HK-2 (cell line): Measurements from ENCODE around the gene ATF3.
"Not testable (repeated sequence)": the region's sequence is repeated elsewhere in the genome, so short reads cannot be mapped to it uniquely, and the experiment has no call there.

Experiments used
- DNase-seq: peaks from one replicate; pipeline ENCODE4 v3.0.0-alpha.2; 2018; ENCODE audit not compliant: unreplicated experiment

ATF3 gene

DNA sequence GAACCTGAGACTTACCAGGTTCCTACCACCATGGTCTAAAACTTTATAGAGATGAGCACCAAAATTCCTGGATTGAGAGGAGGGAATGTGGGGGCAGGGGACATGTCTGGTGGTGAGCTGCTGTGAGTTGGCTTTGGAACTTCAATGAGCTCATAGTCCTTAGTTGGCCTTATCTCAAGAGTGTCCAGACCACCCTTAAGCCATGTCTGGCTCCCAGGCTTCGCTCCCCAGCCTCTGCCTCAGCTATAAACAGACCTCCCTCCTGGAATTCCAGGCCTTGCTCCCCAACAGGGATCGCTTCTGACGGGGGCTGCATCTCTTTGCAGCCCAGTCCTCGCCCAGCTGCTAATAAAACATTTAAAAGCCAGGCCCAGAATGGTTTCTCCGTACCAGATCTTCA is 19.5 kb downstream of the ATF3 start:
- DNase-seq: no peak

- no peak for DNase-seq
These were observed 20.4 kb downstream of the ATF3 start for GRCh38 chr1:212628813-212629415.

GRCh38 chr1:212629450-212630157 is 21.0 kb downstream of the ATF3 start:
- DNase-seq: no peak

- DNase-seq: peak; percentile 72
These were observed 21.8 kb downstream of the ATF3 start for GRCh38 chr1:212630158-212630900.

- DNase-seq: no peak
These were observed 24.6 kb downstream of the ATF3 start for GRCh38 chr1:212633161-212633560.

DNA sequence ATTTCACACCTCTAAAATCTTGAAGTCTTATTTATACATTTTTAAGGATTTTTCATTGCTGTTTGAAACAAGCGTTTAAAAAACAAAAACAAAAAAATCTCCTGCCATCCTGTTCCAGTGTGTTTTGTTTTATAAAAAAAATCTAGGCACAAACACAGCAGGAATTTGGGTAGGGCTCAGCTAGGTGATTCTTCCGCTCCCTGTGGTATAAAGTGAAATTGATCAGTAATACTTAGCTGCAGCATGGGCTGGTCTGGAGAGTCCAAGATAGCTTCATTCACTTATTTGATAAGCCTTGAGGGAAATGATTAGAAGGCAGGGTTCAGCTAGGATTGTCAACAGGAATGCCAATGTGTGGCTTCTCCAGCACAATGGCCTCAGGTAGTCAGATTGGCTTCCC is 25.7 kb downstream of the ATF3 start:
- no peak for DNase-seq

DNA sequence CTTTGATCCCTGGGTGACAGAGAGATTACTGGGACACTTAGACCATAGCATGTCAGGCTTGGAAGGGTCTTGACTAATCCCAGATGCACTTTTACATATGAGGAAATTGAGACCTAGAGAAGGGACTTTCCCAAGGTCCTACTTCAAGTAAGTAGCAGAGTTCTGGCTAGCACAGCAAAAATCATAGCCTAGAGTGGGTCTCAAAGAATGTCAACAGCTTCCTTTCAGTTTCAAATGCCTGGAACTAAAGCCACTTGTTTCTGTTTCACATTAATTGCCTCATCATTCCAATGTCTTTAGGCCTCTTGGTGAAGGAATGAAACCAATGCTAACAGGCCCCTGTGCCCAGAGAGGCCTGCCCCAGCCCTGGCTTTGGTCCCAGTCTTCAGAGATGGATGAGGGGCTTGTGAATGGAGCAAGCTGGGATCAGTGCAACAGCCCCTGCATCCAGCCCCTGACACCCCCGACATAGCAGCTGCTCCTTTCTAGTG is 26.6 kb downstream of the ATF3 start:
- DNase-seq: no peak

GRCh38 chr1:212637902-212638301 is 29.3 kb downstream of the ATF3 start:
- no peak for DNase-seq

DNA sequence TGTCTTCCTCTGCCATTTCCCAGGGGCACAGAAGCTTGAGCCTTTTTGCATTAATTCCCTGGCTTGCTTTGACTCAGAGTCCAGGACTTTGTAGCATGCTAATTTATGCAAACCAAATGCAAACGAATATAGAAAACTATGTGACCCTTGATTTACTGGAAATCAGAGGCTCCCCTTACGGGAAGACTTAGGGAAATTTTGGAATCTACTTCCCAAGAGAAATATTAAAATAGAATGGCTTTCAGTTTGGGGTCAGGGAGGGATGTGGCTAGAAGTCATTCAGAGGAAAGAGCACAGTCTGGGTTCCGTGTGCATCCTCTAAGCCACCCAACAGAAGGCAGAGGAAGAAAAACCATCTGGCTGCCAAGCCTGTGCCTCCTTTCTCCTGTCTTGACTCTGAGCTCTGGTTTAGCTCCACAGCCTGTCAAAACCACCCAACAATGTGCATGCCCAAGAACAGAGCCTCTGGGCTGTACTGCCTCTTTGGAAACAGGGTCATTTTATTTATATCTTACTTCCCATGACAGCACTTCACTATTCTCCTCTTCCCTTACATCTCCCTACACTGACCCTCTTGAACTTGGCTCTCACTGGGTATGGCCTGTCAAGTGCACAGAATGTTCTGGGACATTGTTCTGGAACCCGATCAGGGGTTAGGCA is 30.1 kb downstream of the ATF3 start:
- DNase-seq: no peak

- DNase-seq: not testable (repeated sequence)
These were observed 31.0 kb downstream of the ATF3 start for GRCh38 chr1:212639524-212639923.

GRCh38 chr1:212640223-212640878 is 31.8 kb downstream of the ATF3 start:
- no peak for DNase-seq

GRCh38 chr1:212641956-212642355 is 33.4 kb downstream of the ATF3 start:
- no peak for DNase-seq

- DNase-seq: no peak
These were observed 35.3 kb downstream of the ATF3 start for GRCh38 chr1:212643877-212644276.

DNA sequence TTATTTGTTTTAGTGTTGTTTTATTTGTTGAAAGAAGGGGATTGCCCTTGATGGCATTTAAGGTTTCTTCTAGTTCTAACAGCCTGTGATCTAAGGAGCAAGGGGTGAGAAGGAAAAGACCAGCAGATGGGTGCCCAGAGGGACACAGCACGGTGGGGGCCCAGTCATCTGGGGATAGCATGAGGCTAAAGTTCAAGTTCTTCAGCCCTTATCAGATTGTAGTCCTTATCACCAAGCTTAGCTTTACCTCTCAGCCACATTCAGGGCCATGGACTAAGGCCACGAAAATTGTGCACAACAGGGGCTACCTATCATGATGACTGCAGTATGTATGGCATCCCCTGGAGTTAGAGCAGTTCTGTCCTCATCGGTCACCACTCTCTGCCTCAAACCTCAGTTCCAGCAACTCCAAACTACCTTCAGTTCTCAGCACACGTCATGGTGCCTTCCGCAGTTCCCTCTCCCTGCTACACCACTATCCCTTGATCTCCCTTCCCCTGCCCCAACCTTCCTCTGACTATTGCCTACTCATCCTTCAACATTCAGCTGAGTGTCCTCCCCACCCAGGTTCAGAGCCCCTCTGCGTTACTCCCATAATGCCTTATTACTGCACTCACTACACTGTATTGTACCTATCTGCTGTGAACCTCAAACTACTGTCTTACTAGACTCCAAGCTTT is 36.4 kb downstream of the ATF3 start:
- DNase-seq: no peak

DNA sequence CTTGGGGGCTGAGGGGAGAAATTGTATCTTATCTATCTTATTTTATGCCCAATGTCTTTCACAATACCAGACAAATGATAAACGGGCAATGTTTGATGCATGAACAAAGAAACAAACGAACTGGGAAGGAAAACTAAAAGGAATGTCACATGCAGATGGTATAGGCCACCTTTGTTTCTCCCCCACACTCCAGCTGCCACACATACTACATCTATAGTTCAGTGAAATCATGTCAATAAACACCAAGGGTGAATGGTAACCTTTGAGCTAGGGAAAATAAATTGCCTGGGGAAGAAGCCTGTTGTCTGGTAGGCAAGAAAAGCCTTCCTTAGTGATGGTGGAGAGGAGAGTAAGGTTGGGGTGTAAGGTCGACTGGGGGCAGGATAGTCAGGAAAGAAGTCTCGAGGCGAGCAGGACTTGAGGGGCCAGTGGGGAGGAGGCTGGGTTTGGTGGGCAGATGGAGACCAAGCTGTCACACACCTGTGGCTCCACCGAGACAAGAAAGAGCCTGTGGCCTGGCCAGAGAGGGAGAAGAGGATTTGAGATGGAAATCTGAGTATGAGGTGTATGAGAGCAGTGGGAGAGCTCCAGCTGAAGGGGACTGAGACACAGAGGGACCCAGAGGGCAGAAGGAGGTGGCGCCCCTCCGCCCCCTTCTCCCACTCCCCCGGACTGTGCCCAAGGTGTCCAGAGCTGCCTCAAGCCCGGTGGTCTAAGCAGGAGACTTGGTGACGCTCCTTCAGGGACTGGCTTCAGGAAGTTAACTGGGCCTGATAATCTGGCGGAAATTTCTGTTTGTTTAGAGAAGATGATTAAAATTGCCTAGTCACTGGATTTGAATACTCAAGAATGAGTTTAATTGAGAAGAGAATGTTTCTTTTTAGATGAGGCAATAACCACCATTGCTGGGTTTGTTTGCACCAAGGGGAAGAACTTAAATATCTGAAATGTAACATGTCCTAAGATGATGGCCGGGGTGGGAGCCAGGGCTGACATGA is 37.3 kb downstream of the ATF3 start:
- no peak for DNase-seq

GRCh38 chr1:212646588-212646987 is 38.0 kb downstream of the ATF3 start:
- no peak for DNase-seq

- DNase-seq: no peak
These were observed 38.4 kb downstream of the ATF3 start for GRCh38 chr1:212647004-212647403.

DNA sequence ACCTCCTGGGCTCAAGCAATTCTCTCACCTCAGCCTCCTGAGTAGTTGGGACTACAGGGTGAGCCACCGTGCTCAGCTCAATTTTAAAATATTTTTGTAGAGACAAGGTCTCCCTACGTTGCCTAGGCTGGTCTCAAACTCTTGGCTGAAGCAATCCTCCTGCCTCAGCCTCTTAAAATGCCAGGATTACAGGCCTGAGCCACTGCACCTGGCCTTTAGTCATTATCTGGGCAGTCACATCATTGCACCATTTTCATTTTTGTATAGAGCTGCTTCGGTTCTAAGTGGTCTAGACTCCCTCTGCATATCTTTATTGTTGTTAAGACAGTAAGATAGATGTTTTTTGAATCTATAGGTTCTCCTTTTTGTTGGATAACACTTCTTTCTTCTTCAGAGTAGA is 39.9 kb downstream of the ATF3 start:
- DNase-seq: no peak

GRCh38 chr1:212649020-212649419 is 40.5 kb downstream of the ATF3 start:
- no peak for DNase-seq

DNA sequence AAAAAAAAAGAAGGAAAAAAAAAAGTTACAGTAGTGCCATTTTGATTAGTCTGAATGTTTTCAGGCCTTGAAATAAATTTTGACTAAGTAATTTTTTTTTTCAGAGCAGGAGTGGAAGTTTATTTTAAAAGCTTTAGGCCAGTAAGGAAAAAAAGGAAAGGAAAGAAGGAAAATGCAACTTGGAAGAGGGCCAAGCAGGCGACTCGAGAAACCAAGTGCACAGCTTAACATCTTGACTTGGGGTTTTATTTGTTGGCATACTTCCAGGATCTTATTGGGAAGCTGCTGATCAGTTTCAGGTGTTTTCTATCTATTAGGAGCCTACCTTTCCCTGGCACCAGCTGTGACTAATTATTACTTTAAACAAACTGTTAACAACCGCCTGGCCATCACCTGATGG is 41.7 kb downstream of the ATF3 start:
- no peak for DNase-seq
